GM19395 (cell line): ENCODE results near the gene APBB2.
"Not testable (repeated sequence)": the region's sequence is repeated elsewhere in the genome, so short reads cannot be mapped to it uniquely, and the experiment has no call there.

Experiments used
- ATAC-seq: cut with Tn5 transposase; IDR thresholded peaks from one replicate; pipeline ENCODE4 v1.9.1; 2021; ENCODE audit warnings: mild to moderate bottlenecking, moderate library complexity; ENCODE audit not compliant: unreplicated experiment

APBB2 gene

DNA sequence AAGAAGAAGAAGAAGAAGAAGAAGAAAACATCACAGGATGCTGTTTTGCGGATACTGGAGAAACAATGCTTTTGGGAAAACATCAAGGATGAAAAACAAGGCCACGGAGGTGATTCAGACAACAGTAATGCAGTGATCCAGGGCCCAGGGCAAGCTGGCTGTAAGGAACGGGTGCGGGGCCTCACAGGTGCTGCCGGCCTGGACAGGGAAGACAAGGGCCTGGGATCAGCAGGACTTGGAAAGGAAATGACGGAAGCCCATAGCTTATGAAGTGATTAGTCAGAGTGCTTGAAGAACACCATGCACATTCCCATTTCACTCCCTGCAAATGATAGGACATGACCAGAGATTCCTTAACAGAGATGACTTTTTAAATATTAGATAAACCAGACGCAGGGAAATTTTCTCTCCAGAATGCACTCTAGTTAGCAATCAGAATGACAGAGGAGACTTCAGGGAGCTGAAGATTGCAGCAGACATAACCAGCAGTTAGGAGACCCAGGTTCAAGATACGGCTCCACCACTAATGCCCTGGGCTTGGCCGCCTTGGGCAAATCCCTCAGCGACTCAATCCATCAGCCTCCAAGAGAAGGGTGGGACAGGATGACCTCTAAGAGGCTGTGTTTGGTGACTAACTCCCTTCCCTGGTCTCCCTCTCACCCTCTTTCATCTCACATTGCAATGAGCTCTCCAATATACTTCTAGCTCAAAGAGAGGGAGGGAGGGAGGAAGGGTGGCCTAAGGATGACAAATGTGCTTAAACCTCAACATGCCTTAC lies 54.1 kb downstream of the APBB2 start:
- no peak for ATAC-seq

- no peak for ATAC-seq
Measured at GRCh38 chr4:41158756-41159155, 55.6 kb downstream of the APBB2 start.

- ATAC-seq: no peak
Measured at GRCh38 chr4:41158274-41158673, 56.1 kb downstream of the APBB2 start.

GRCh38 chr4:41157009-41157408 lies 57.3 kb downstream of the APBB2 start:
- no peak for ATAC-seq

DNA sequence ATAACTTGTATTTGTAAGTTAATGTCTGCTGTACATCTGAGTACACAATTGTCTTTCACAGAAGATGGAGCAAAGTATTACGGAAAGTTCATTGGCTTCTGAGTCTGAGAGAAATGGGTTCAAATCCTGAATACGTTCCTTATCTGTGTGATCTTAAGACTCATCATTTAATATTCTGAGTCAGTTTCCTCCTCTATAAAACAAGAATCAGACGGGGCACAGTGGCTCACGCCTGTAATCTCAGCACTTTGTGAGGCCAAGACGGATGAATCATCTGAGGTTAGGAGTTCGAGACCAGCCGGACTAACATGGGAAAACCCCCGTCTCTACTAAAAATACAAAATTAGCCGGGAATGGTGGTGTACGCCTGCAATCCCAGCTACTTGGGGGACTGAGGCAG lies 57.8 kb downstream of the APBB2 start:
- no peak for ATAC-seq

GRCh38 chr4:41155194-41155830 lies 59.0 kb downstream of the APBB2 start:
- ATAC-seq: no peak

DNA sequence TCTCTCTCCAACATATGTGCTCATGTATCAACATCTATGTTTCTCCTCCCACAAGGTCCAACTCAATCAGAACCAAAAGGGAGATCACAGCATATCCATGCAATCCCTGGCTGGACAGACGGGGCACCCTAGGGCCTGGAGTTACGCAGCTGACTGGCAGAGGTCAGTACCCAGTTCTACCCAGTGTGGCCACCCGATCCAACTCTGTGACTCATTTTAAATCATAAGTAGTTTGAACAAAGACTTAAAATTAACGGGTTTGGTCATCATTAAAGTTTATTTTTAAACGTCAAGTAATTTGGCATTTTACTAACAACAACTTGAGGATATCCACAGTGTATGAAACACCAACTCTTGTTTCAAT lies 59.5 kb downstream of the APBB2 start:
- no peak for ATAC-seq

DNA sequence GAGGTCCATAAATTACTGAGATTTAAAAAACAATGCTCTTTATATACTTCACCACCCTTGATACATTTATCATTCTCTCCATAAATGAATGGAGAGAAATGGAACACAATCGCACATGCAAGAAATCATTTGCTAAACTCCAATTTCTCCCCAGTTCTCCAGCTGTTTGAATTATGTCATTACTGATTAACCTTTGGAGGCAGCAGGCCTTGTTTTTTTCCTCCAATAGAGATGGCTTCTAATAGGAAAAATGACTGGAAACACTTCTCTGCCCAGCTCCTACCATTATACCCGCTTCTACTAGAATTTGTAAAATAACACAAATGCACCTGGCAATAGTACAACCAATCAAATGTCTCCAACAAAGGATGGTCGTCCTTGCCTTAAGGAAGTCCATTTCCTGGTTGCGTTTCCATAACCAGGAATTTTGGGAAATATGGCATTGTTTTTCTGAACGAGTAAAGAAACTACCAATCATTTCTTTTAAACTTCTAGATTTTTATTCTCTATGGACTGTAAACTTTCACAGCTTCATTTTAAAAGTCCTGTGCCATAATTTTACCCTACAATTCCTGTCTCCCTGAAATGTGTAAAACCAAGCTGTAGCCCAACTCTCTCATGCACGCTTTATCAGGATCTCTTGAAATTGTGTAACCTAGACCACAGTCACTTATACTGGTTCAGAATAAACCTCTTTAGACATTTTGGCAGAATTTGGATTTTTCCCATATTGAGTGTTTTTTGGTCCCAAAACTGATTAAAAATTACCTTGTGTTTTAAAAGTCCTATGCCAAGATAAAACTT lies 60.1 kb downstream of the APBB2 start:
- no peak for ATAC-seq

DNA sequence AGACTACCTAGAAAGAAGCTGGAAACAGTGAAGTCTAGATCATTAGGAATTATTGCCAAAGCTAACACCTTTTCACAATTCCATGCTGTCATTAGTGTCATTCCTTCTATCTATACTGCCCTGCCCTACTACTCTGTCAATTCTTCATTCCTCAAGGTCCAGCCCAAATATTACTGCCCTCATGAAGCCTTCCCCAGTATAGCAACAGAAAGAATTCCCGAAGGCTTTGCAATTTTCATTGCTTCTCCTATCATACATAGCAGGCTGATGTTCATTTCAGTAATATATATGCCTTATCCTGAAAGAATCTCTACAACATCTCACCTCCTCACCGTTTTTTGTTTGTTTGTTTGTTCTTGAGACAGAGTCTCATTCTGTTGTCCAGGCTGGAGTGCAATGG lies 63.9 kb downstream of the APBB2 start:
- no peak for ATAC-seq

- ATAC-seq: not testable (repeated sequence)
Measured at GRCh38 chr4:41149568-41149967, 64.8 kb downstream of the APBB2 start.

- ATAC-seq: no peak
Measured at GRCh38 chr4:41148931-41149330, 65.4 kb downstream of the APBB2 start.

GRCh38 chr4:41148292-41148691 lies 66.0 kb downstream of the APBB2 start:
- no peak for ATAC-seq

DNA sequence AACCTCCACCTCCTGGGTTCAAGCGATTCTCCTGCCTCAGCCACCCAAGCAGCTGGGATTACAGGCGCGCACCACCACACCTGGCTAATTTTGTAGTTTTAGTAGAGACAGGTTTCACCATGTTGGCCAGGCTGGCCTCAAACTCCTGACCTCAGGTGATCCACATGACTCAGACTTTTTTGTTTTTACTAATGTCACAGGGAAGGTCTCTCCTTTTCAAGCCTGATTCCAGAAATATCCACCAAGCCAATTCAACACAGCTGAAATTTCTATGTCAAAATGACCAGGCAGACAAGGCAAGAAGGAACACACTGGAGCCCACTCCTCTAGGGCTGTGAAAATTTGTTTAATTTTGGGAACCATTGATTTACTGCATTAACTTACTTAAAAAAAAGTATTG lies 66.8 kb downstream of the APBB2 start:
- ATAC-seq: not testable (repeated sequence)

DNA sequence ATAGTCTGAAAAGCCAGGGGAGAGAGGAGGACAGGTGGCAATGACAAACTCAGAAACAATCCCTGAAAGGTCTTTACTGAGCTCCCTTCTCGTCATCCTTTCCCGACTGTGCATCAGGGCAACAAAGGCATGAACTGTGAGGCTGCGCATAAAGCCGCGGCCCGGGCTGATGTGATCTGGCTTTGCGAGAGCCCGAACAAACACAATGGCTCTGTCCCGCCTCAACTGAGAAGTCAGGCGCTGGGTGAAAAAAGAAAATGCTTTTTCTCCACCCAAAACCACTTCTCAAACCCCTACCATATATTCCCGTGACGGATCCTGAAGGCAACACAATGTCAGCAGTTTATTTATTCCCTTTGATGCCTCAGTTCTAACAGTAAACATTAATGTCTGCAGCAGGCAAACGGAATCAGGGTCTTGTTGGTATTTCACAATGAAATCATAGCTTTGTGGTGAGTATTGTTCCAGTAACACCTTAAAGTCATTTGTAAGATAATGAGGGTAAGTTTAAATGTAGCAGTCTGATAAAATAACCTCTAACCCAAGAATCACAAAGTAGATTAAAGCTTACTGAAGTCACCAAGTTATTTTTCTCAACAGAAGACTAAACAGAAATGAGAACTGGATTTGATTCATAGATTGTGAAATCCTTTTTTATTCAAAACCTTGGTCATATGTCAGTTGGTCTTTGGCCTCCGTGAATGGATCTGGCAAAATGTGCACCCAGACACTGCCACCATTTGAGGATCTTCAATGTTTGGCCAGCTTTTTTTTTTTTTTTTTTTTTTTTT lies 67.4 kb downstream of the APBB2 start:
- no peak for ATAC-seq

- no peak for ATAC-seq
Measured at GRCh38 chr4:41146196-41146595, 68.1 kb downstream of the APBB2 start.

- ATAC-seq: peak; percentile 68
Measured at GRCh38 chr4:41145571-41146078, 68.7 kb downstream of the APBB2 start.

GRCh38 chr4:41144812-41145211 lies 69.5 kb downstream of the APBB2 start:
- no peak for ATAC-seq

DNA sequence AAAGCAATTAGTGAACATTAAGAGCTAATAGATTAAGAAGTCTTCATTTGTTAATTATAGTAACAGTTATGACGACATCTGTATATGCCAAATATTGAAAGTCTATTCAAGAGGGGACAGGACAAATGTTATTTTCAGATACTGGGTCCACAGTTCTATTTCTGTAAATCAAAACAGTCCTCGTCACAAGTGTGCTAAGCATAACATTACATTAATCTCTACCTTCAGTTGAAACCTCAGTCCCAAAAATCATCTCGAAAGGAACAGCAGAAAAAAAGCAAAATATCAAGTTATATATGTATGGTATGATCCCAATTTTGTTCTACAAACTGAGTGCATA lies 70.3 kb downstream of the APBB2 start:
- ATAC-seq: no peak

DNA sequence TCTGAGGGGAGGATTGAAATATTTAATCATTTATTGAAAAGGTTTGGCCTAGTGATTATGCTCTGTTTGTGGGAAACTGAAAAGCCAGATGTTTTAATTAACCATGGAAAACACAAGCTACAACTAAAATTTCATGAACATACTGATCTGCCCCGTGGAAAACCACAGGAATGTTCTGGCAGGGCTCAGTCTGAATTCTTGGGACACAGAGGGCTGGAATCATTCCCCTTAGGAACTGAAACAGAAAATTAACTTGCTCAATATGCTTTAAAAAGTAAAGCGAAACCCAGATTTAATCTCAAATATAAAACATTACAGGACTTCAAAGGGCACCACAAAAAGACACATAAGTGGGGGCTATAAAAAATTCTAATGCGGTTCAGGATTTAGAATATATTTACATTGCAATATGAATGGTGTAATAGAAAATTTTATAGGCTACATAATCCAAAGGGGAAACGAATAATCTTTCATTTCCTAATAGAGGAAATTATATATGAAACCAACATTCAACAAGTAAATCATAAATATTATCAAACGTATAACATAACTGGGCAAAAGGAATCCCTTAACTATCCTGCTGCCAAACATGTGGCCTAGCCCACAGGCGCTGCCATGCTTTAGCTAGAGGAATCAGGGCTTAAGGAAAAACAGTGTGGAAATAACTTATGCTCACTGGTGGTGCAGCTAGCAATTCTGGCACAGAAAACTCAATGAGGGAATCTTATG lies 70.9 kb downstream of the APBB2 start:
- ATAC-seq: no peak
